GM19025 (cell line): ENCODE data around the gene CBX8.

ENCODE experiments used
- ATAC-seq: cut with Tn5 transposase; IDR thresholded peaks from one replicate; pipeline ENCODE4 v1.9.1; 2021; ENCODE audit warnings: mild to moderate bottlenecking, low read depth, moderate library complexity; ENCODE audit not compliant: unreplicated experiment

The CBX8 gene

DNA sequence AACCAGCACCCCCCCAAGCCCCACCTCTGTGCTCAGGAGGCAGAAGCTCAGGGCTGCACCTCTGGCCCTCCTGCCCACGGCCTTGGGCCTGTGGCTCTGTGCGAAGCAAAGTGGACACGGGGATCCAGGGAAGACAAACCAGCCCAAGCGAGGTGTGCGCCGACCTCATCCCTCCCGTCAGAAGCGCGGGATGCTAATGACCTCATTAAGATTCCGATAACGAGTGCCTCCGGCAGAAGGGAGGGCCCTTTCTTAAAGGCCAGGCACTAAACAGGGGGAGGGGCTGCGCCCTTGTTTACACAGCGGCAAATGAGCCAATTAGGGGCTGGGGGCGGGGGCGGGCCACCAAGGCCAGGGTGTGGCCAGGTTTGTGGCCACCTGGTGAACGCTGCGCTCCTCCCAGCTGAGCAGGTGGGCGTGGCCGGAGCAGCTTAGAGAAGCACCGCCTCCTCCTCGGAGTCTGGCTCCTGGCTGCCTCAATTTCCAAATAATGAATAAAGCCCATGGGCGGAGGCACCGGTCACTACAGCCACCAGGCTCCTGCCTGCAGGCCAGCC is 39.2 kb upstream of the CBX8 start:
- ATAC-seq: no peak

- no peak for ATAC-seq
These were observed 38.6 kb upstream of the CBX8 start for GRCh38 chr17:79835470-79835899.

DNA sequence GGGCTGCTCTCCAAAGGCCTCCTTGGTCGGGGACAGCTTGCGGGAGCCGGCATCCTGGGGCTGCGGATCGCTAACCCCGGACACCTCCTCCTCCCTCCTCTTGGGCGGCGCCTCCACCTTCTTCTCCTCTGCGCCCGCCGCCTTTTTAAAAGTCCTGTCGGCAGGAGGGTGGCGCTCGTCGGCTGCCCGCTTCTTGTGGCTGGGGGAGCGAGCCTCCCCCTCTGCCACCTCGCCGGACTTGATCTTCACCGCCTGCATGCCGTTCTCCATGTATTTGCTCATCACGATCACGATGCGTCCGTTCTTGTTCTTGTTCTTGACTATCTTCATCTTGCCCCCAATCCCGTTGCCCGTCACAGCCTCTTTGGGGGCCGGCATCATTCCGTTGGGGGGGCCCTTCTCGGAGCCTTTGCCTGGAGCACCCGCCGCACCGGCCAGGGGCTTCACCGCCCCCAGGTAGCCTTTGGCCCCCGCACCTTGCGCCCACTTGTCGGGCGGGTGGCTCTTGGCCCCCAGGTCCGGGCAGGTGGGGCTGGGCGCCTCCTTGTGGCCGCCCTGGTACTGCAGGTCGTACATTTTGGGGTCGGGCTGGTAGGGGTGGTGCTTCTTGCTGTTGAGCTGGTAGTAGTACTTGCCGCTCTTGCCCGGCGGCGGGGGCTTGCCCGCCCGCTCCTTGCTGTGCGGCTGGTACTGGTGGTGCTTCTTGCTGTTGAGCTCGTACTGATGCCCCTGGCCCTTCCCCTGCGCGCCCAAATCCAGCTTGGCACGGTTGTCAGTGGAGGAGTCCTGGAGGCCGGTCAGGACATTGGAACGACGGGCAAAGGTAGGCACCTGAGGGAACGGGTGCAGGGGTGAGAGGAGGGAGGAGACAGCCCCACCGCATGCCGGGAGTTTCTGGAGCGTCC is 37.9 kb upstream of the CBX8 start:
- no peak for ATAC-seq

DNA sequence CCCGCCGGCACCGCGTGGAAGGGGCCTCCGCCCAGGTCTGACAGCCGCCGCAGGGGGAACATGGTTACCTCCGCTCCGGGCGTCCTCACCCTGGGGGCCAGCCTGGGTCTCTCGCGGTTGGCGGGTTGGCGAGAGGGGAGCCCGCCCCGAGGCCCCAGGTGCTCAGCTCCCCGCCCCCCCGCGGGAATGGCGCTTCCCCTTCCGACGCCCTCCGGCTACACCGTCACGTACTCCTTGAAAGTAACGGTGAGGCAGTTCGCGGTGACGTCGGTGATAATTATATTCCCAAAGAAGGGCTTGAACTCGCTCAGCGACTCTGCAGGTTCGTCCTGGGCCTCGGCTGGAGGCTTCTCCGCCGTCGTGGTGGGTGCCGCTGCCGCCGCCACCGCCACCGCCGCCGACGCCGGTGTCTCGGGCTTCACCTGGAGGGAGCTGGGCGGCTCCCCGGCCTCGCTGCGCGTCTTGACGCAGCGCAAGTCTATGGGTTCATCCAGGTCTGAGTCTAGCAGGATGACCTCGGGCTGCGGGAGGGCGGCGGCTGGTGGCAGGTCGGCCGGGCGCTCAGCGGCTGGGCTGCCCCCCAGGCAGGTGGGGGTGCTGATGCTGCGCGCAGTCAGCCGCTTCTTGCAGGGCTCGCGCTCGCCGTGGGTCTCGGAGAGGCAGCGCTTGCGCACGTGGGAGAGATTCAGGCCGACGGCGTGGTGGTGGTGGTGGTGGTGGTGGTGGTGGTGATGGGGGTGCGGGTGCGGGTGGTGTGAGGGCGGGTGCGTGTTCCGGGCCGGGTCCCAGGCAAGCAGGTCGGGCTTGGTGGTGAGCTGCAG is 37.1 kb upstream of the CBX8 start:
- no peak for ATAC-seq

DNA sequence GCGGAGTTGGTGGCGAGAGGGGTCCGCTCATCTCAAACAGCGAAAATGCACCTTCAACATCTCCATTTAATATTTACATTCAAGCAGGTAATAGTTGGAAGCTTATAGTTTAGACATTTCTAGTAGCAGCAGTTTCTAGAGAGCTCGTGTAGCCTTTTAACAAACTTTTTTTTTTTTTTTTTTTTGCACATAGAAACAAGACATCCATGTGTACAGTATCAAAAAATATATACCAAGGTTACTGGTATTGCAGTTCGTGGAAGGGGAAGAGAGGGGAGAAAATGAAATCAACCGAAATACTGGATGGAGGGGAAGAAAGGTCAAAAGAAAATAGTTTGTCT is 36.2 kb upstream of the CBX8 start:
- no peak for ATAC-seq

DNA sequence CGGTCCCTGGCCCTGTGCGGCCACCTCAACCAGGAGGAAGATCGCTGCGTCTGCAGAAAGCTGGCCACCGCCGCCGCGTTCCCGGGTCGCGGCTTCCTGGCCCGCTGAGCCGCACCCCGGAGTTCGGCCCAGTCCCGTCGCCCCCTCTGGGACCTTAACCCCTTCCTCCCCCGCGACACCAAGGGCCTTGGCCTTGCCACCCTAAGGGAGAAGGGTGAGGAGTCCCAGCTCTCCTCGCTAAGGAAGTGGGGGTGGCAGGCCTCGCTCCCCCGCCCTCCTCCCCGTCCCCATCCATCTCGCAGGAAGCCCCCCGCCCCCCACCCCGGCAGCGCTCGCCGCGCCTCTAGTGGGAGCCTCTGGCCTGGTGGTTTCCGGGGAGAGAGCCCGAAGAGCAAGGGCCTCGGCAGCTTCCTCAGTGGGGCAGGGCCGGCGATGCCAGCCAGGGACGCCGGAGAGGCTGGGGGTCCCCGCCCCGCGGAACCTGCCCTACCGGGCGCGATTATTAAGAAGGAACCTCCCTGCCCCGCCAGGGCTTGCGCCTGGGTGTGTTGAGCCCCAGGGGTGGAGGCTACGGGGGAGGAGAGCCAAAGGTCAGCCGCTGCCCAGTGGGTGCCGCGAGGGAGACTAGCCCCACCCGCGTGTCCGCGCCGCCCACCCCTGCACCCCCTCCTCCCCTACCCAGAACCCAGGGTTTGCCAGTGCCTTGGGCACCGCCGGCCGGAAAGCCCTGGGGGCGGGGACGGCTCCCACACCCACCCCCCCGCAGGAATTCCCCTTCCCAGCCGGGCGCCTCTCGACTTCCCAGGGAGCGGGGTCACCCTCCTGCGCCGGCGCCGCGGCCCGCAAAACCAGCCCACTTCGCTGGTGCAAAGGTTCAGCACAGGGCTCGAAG is 35.6 kb upstream of the CBX8 start:
- no peak for ATAC-seq

- no peak for ATAC-seq
These were observed 34.7 kb upstream of the CBX8 start for GRCh38 chr17:79831265-79832217.

DNA sequence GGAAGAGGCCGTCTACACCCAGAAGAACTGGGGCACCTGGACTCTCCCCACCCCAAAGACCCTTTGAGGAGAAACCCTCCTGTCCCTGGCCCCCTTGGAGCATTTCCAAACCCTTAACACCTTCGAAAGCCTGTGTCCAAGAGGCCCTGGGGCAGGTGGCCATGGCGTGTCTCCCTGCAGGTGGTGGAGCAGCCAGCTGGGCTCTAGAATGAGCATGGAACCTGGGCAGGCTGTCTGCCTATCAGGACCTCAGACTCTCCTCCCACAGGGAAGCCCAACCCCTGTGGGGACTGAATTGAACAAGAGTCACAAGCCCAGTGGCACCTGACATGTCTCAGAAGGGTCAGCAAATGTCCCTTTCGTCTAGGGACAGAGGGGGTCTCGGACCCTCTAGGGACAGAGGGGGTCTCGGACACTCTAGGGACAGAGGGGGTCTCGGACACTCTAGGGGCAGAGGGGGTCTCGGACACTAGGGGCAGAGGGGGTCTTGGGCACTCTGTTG is 33.9 kb upstream of the CBX8 start:
- ATAC-seq: no peak

- no peak for ATAC-seq
These were observed 33.4 kb upstream of the CBX8 start for GRCh38 chr17:79830303-79830702.

GRCh38 chr17:79829457-79829856 is 32.6 kb upstream of the CBX8 start:
- no peak for ATAC-seq

DNA sequence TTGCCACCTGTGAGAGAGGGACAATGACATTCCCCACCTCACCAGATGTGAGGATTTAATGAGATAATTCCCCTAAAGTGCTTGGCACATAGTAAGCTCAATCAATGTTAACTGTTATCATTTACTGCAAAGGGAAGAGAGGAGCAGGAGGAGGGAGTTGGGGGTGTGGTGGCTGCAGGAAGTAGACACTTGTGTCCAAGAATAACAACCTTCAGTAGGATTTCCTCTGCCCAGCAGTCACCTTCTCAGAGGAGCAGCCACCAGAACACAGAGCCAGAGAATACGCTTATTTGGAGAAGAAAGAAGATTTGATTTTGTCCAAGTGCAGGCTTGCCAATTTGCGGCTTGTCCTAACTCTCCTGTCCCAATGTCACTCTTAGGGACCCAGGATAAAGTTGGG is 32.1 kb upstream of the CBX8 start:
- no peak for ATAC-seq

GRCh38 chr17:79826841-79827578 is 30.1 kb upstream of the CBX8 start:
- ATAC-seq: no peak

GRCh38 chr17:79826204-79826680 is 29.4 kb upstream of the CBX8 start:
- no peak for ATAC-seq

- ATAC-seq: no peak
These were observed 28.7 kb upstream of the CBX8 start for GRCh38 chr17:79825580-79825921.

DNA sequence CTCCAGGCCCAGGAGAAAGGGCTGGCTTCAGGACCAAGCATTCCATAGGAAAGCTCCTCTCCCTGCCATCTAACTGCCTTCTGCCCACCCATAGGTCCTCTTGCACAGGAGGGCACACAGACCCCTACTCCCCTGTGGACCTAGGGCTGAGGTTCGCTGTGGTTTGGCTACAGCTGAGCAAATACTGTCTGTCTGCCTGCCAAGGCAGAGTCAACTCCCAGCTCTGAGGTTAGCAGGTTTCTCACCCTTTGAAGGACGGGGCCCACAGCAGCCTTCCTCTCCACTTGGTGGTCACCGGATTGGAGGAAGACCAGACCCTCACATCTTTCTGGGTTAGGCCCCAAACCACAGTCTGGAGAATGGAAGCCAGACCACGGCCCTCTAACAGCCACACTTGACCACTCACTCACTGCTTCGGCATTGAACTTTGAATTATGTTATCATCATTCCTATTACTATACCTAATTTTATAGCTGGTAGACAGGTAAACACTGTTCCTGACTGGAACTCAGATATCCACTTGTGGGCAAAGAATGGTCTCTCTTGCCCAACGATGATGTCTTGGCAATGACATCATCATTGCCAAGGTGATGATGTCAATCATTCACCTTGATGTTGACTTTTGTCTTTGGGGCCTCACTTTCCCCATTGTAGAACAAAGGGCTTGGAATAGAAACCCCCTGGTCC is 28.2 kb upstream of the CBX8 start:
- ATAC-seq: no peak

GRCh38 chr17:79824234-79824633 is 27.4 kb upstream of the CBX8 start:
- no peak for ATAC-seq

DNA sequence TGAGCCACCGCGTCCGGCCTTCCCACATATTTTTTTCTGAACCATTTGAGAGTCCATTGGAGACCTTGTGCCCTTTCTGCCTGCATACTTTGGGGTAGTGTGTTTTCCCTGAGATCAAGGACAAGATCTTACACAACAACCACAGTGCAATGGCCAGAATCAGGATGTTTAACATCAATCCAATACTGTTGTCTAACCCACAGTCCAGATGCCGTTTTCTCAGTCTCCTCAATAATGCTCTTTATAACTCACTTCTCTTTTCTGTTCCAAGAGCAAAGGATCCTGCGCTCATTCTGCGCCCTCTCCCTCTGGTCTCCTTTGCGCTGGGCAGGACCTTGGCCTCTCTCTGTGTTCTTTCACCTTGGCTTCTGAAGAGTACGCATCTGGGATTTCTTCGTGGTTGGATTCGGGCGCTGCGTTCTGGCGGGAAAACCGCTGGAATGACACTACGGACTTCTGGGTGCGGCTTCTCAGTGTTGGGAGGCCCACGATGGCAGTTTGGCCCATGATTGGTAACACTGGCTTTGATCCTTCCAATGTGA is 25.8 kb upstream of the CBX8 start:
- ATAC-seq: no peak
